ENCODE results near the gene CCM2.
A peak's percentile ranks its signal among the peaks of the same experiment; 100 is the strongest.

Gene CCM2

GRCh38 chr7:44973610-44974401 is 26.2 kb upstream of the CCM2 start:
- CTCF ChIA-PET: interaction anchor here (0.5 to 2.5 kb wide), 9 partner anchors 9 to 162 kb away, joined by 3 to 14 read pairs (median 3); partner anchors contain the start of gene TBRG4
- POLR2A ChIA-PET (ENCODE audit: low non-redundant PET): no interaction called here
- DNase-seq (ENCODE audit: low spot score): no peak
- no peak; the same call in 1 of the 2 replicates for TF ChIP-seq CTCF (conservative IDR thresholded peaks at IDR 0.05; ENCODE audit: low read depth)
- H3K27ac ChIP-seq: peak overlapping the region; percentile 7; the same call in 1 of the 2 replicates

DNA sequence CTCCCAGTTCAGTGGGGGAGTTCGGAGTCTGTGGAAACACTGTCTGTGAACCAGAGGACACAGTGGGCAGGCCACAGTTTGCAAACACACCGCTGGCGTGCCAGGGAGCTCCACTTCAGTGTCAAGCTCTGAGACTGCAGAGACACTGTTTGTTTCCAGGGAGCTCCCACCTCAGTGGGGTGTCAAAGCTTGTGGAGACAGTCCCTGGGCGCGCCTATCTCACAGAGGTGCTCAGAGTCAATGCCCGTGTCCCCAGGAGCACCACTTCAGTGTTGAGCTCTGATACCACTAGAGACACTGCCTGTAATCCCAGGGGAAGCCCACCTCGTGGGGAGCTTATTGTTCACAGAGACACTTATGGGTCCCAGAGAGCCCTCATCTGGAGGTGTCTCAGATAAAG is 25.5 kb upstream of the CCM2 start:
- DNase-seq (ENCODE audit: low spot score): no peak
- POLR2A ChIA-PET (ENCODE audit: low non-redundant PET): no interaction called here
- TF ChIP-seq CTCF (conservative IDR thresholded peaks at IDR 0.05; ENCODE audit: low read depth): no peak
- CTCF ChIA-PET: interaction anchor here (0.9 to 2.5 kb wide), 2 partner anchors 10 to 117 kb away, joined by 3 to 14 read pairs; no protein-coding TSS in a partner anchor
- H3K27ac ChIP-seq: peak overlapping the region; percentile 7; the same call in 1 of the 2 replicates

DNA sequence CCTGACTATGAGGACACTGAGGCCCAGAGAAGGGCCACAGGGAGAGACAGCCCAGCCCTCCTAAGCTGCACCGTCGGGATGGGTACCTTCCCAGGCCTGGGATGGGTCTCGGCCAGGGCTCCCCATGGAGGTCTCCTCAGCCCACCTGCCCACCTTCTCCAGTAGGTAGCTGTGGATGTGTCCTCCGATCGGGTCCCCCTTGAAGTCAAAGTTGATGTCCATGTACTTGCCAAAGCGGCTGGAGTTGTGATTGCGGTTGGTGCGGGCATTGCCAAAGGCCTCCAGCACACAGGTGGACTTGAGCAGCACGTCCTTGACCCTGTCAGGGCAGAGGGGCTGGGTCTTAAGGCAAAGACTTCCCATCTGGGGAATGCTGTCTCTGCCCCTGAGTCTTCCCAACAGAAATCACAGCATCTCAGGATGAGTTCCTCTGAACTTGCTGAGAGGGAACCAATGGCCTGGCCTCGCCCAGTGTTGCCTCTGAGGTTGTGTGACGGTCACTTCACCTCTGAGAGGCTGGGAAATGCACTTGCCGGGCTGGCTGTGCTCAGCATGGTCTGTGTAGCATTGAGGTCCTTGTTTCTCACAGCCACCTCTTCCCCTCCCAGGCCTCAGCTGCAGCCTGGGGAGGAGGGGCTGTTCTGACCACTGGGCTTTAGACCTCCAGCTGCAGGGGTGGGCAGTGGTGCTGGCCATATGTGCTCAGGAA is 24.5 kb upstream of the CCM2 start:
- no peak for DNase-seq (ENCODE audit: low spot score)
- peak overlapping the region; percentile 96 for H3K27ac ChIP-seq
- CTCF ChIA-PET: interaction anchor here (0.6 to 1.2 kb wide), 2 partner anchors 161 to 1867 kb away, joined by 4 to 6 read pairs; no protein-coding TSS in a partner anchor
- TF ChIP-seq CTCF (conservative IDR thresholded peaks at IDR 0.05; ENCODE audit: low read depth): no peak
- POLR2A ChIA-PET (ENCODE audit: low non-redundant PET): no interaction called here

DNA sequence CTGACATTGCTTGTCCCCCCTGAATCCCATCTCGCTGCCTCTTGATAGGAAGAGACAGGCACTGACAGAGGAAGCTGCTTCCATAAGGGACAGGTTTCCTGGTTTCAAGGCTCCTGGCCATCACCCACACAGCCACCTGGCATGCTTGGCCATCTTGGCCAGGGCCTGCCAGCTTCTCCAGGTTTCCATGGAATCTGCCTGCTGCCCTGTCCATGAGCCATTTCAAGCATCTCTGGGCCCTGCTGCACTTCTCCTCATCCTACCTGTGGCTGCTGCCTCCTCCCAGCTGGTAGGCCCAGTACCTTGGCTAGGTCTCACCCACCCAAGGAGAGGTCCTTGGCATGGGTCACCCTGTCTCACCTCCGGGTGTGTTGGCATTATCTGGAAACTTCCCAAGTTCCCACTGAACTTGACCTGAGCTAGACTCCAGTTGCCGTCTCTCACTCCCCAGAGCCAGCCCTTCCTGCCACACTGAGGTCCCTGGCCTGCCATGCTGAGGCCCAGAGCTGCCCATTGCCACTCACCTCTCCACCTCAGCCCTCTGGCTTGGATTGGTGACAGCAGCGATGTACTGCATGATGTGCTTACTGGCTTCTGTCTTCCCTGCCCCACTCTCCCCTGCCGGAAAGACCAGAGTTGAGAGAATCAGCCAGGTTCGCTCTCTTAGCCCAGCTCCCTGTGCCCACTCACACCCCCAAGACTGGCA is 23.8 kb upstream of the CCM2 start:
- peak overlapping the region; percentile 96 for H3K27ac ChIP-seq
- TF ChIP-seq CTCF (conservative IDR thresholded peaks at IDR 0.05; ENCODE audit: low read depth): no peak
- POLR2A ChIA-PET (ENCODE audit: low non-redundant PET): no interaction called here
- no peak for DNase-seq (ENCODE audit: low spot score)
- CTCF ChIA-PET: interaction anchor here (1.2 kb wide), 1 partner anchor 160 kb away, joined by 6 read pairs; no protein-coding TSS in a partner anchor

- peak overlapping the region; percentile 96 for H3K27ac ChIP-seq
- TF ChIP-seq CTCF (conservative IDR thresholded peaks at IDR 0.05; ENCODE audit: low read depth): no peak
- no peak for DNase-seq (ENCODE audit: low spot score)
- CTCF ChIA-PET: interaction anchor here (1.2 kb wide), 1 partner anchor 159 kb away, joined by 6 read pairs; no protein-coding TSS in a partner anchor
- POLR2A ChIA-PET (ENCODE audit: low non-redundant PET): no interaction called here
Observed at GRCh38 chr7:44976746-44977196, 23.2 kb upstream of the CCM2 start.
